CD4-positive, alpha-beta T cell treated with Interferon alpha-2 for 1 hour (primary cell): ENCODE results near the gene CLEC4C.
"Not testable (repeated sequence)": the region's sequence is repeated elsewhere in the genome, so short reads cannot be mapped to it uniquely, and the experiment has no call there.

Experiments
- DNase-seq, 2 donors: peaks; one replicate each; pipeline ENCODE4 v3.0.0-alpha.2; 2020 to 2022

CLEC4C gene, protein sequence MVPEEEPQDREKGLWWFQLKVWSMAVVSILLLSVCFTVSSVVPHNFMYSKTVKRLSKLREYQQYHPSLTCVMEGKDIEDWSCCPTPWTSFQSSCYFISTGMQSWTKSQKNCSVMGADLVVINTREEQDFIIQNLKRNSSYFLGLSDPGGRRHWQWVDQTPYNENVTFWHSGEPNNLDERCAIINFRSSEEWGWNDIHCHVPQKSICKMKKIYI

GRCh38 chr12:7747246-7747645 lies at the start of gene CLEC4C:
CLEC4C (minus strand) TSS chr12:7747375; CDS start chr12:7747348, 27 bp downstream.
- DNase-seq, result no peak

DNA sequence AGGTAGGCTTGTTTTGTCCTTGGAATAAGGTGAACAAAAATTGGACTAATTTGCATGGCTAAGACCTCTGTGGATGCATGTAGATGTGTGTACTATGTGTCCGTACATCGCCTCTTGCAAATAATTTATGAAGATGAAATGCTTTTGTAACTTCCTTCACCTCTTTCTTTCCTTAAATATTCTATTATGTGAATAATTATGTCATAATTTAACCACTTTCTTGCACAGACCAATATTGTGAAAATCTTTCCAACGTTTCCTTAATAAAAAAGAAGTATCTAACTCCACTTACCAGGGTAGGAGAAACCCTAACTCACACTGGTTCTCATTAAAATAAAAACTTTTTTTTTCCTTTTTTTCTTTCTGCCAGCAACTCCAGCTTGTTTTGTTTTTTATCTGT lies 46.0 kb upstream of the CLEC4C start:
- DNase-seq, result no peak

DNA sequence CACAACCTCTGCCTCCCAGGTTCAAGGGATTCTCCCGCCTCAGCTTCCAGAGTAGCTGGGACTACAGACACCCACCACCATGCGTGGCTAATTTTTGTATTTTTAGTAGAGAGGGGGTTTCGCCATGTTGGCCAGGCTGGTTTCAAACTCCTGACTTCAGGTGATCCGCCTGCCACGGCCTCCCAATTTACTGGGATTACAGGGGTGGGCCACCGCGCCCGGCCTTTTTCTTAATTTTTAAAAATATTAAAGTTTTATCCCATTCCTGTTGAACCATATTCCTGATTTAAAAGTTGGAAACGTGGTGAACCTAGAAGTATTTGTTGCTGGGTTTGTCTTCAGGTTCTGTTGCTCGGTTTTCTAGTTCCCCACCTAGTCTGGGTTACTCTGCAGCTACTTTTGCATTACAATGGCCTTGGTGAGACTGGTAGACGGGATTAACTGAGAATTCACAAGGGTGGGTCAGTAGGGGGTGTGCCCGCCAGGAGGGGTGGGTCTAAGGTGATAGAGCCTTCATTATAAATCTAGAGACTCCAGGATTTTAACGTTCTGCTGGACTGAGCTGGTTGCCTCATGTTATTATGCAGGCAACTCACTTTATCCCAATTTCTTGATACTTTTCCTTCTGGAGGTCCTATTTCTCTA lies 41.8 kb upstream of the CLEC4C start, which contains the start of gene NANOG:
NANOG (plus strand) TSS at position 519 of the 645 bp plus-strand sequence. CDS start 213 bp downstream, outside the sequence.
- not testable (repeated sequence) for DNase-seq

DNA sequence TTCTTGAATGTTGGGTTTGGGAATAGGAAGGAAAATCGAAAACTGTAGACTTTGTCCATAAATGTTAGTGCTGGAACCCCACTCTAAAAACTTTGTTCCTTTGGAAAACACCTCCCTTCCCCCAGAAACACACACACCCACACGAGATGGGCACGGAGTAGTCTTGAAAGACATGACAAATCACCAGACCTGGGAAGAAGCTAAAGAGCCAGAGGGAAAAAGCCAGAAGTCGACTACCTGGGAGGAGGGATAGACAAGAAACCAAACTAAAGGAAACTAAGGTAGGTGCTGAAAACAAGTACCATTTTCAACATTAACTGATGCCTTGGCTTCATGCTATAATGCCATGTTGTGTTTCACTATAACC lies 41.1 kb upstream of the CLEC4C start:
- no peak for DNase-seq

DNA sequence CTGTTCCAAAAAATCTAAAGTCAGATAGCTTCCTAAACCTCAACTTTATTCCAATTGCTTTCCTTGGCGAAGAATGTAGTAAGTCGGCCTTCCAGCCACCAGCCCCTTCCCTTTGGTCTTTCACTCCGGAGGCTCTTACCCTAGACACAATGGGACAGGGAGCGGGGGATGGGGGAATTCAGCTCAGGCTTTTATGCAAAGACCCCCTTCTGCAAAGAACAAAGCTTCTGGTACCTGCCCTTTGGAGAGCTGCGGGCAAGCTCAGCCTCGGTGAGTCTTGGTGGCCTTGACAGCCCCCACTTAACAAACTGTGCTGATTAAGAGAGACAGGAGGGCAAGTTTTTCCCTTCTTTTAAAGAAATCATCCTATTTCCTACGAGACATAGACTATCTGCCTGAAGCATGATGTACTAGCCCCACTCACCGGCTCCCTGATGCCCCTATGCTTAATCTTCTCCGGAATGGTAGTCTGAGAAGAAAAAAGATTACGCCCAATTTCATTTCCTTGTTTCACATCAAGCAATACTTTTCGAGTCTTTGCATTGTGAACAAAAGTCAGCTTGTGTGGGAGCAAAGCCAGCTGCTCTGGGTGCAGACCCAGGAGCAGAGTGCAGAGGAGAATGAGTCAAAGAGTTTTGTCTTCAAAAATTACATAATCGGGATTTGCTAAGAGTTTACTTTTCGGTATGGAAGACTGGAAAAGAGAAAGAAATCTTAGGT lies 40.6 kb upstream of the CLEC4C start:
- no peak for DNase-seq

GRCh38 chr12:7784701-7785100 lies 37.5 kb upstream of the CLEC4C start:
- DNase-seq, result no peak

- DNase-seq, result not testable (repeated sequence)
Observed at GRCh38 chr12:7783433-7783832, 36.3 kb upstream of the CLEC4C start.

DNA sequence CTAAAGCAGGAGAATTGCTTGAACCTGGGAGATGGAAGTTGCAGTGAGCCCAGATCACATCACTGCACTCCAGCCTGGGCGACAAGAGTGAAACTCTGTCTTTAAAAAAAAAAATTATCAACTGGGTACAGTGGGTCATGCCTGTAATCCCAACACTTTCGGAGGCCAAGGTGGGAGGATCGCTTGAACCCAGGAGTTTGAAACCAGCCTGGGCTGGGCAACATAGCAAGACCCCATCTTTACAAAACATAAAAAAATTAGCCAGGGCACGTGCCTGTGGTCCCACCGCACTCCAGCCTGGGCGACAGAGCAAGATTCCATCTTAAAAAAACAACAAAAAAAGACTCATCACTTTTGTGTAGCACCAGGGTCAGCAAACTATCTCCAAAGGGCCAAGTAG lies 34.9 kb upstream of the CLEC4C start:
- DNase-seq, result no peak

GRCh38 chr12:7781274-7781673 lies 34.1 kb upstream of the CLEC4C start:
- no peak for DNase-seq

GRCh38 chr12:7769999-7770398 lies 22.8 kb upstream of the CLEC4C start:
- no peak for DNase-seq

GRCh38 chr12:7758766-7759140 lies 11.6 kb upstream of the CLEC4C start:
- DNase-seq, result no peak

DNA sequence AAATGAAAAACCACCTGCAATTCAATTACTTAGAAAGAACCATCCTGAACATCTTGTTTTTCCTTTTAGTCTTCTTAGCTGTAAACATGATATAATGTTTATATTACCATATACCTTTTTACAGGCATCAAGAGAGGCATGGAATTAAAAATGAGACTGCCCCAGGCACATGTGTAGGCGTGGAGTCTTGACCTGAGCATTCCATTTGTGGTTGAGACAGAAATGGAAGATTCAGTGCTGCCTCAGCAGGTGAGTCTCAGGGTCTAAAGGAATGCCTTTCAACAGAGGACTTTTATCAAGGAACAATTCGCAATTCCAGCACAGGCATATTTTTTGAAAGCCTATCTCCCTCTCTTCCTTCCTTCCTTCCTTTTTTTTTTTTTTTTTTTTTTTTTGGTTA lies 9.8 kb upstream of the CLEC4C start:
- DNase-seq, result no peak

DNA sequence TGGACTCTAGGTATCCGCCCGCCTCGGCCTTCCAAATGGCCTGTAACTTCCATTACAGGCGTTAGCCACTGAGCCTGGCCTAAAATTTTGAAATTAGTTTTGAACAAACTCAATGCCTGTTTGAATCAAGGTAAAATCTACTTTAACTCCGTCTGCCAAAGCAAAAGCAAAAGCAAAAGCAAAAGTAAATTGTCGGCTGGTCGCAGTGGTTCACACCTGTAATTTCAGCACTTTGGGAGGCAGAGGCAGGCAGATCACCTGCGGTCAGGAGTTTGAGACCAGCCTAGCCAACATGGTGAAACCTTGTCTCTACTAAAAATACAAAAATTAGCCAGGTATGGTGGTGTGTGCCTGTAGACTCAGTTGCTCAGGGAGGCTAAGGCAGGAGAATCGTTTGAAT lies 8.5 kb upstream of the CLEC4C start:
- DNase-seq, result peak in 1 of 2 donors; percentile 49

DNA sequence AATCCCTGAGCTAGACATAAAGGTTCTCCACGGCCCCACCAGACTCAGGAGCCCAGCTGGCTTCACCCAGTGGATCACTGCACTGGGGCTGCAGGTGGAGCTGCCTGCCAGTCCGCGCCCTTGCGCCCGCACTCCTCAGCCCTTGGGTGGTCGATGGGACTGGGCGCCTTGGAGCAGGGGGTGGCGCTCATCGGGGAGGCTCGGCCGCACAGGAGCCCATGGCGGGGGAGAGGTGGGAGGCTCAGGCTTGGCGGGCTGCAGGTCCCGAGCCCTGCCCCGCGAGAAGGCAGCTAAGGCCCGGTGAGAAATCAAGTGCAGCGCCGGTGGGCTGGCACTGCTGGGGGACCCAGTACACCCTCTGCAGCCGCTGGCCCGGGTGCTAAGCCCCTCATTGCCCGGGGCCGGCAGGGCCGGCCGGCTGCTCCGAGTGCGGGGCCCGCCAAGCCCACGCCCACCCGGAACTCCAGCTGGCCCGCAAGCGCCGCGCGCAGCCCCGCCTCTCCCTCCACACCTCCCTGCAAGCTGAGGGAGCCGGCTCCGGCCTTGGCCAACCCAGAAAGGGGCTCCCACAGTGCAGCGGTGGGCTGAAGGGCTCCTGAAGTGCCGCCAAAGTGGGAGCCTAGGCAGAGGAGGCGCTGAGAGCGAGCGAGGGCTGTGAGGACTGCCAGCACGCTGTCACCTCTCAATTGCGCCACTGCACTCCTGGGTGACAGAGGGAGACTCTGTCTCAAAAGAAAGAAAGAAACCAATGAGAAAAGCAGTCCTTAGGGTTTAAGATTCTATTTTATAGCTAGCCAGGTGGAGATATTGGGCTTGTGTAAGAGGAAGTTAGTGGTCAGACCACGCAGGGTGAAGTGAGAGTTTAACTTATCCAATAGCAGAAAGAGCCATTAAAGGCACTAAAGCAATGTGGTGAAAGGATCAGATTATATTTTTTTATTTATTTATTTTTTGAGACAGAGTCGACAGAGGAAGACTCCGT lies 5.1 kb upstream of the CLEC4C start:
- DNase-seq, result peak in 1 of 2 donors; percentile 4

DNA sequence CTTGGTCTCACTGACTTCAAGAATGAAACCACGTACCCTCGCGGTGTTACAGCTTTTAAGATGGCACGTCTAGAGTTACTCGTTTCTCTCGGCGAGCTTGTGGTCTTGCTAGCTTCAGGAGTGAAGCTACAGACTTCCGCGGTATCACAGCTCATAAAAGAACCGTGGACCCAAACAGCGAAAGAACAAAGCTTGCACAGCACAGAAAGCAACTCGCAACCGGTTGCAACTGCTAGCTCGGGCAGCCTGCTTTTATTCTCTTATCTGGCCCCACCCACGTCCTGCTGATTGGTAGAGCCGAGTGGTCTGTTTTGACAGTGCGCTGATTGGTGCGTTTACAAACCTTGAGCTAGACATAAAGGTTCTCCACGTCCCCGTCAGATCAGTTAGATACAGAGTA lies 4.2 kb upstream of the CLEC4C start:
- DNase-seq, result no peak

DNA sequence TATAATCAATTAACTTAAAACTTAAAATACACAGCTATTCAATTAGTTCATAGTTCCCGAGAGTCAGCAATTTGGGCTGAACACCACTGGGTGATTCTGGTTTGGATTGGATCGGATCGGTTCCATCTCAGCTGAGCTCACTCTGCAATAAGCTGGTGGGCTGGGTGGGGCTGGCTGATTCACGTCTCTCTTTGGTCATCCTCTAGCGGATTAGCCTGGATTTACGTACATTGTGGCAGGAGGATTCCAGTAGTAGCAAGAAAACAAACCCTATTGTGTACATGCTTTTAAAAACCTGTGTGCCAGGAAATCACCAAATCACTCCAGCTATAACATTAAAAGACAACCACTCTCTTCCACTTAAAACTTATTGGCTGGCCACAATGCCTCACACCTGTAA lies 3.2 kb upstream of the CLEC4C start:
- no peak for DNase-seq

- DNase-seq, result no peak
Observed at GRCh38 chr12:7749442-7749841, 2.3 kb upstream of the CLEC4C start.

GRCh38 chr12:7748852-7749251 lies 1.7 kb upstream of the CLEC4C start:
- no peak for DNase-seq

- DNase-seq, result no peak
Observed at GRCh38 chr12:7732993-7733392, 14.2 kb downstream of the CLEC4C start.

DNA sequence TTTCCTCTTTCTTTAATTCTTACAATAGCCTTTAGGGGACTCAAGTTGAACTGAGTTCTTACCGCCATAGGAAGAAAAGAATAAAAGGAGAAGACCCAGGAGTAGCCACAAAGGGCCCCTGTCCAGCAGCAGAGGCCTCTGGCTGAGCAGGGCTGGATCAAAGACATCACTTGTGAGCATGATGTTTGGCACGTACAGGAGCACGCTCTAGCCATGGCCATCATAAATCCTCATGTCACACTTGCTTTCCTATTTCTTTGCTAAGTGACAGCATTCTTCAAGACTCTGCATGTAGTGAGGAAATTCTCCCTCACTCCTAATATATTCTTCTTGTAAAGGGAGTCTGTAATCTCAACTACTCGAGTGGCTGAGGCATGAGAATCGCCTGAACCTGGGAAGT lies 15.7 kb downstream of the CLEC4C start:
- DNase-seq, result no peak

- DNase-seq, result not testable (repeated sequence)
Observed at GRCh38 chr12:7730984-7731383, 16.2 kb downstream of the CLEC4C start.

DNA sequence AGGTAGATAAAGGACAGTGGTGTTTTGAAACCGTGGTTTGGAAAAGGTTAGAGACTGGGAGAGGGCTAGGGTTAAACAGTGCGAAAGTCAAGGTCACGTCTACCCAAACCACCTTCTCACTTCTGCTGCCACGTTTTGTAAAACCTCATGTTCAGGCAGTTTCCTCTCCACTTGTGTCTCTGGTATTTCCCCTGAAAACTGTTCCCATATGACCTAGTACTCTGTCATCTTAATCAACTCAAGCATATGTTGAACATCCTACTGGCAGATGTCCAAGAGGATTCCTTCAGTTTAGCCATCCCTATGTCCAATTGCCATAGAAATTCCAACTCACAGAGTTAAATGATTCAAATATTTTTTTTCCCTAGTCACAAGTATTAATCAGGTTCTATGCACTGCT lies 17.4 kb downstream of the CLEC4C start:
- no peak for DNase-seq

GRCh38 chr12:7723926-7724325 lies 23.2 kb downstream of the CLEC4C start:
- DNase-seq, result no peak
